HG03064 (cell line): Measurements from ENCODE around the gene CLEC1A.
"Not testable (repeated sequence)": the region's sequence is repeated elsewhere in the genome, so short reads cannot be mapped to it uniquely, and the experiment has no call there.

Experiments
- ATAC-seq: cut with Tn5 transposase; IDR thresholded peaks from one replicate; pipeline ENCODE4 v1.9.1; 2021; ENCODE audit warnings: low read depth; ENCODE audit not compliant: unreplicated experiment

Gene CLEC1A

DNA sequence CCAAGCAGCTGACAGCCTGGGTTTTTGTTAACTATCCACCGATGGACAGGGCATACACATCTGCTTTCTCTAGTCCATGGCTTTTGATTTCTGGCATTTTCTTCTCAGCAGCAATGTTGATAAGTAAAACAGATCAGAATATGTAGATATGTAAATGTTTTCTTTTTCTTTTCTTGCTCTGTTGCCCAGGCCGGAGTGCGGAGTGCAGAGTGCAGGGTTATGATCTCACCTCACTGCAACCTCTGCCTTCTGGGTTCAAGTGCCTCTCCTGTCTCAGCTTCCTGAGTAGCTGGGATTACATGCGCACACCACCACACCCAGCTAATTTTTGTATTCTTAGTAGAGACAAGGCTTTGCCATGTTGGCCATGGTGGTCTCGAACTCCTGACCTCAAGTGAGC lies 40.4 kb downstream of the CLEC1A start:
- ATAC-seq = no peak

- no peak for ATAC-seq
Measured at GRCh38 chr12:10052193-10052913, 46.4 kb downstream of the CLEC1A start.

GRCh38 chr12:10048526-10048925 lies 50.3 kb downstream of the CLEC1A start:
- no peak for ATAC-seq

DNA sequence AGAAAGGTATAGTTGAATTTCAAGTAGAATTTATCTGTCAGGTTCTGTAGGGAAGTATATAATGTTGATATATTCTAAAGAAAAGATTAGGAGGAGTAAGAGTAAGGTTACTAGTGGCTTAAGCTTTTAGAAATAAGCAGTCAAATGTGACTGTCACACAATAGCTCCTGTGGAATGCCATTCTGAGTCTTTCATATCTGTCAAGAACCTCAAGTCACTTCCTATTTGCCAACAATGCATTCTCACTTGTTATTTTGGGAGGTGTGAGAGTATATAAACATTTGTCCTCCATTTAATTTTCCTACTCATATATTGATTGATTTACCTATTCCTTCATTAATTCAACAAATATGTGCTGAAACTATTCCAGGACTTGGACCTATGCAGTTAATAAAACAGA lies 56.6 kb downstream of the CLEC1A start:
- ATAC-seq = no peak

DNA sequence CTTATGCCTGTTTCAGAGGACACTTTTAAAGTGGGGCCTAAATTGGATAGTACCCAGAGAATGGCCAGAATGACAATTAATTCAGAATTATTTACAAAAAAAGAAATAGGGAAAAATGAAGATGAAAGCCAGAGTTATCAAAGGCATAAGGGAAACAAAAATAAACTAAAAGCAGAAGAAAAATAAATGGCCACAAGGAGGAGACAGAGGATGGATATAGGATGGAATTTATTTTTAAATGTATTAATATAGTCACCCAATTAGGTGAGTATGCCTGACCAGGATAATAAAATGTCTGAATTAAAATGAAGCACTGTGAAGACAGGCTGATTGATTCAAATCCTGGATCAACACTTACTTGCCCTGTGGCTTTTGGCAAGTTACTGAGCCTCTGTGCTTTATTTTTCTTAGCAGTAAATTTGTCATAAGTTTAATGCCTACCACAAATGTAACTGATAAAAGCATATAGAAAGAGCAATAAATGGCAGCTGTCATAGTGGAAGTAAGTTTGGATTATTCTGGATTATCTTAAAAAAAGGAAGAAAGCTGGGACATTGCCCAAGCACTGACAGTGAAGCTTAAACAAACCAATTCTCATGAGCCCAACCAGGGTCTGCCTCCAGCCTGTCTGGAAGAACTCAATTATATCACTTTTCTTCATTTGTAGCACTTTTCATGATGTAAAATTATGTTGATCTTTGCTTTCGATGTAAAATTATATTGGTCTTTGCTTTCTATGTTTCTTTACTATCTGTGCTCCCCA lies 64.8 kb downstream of the CLEC1A start:
- no peak for ATAC-seq

DNA sequence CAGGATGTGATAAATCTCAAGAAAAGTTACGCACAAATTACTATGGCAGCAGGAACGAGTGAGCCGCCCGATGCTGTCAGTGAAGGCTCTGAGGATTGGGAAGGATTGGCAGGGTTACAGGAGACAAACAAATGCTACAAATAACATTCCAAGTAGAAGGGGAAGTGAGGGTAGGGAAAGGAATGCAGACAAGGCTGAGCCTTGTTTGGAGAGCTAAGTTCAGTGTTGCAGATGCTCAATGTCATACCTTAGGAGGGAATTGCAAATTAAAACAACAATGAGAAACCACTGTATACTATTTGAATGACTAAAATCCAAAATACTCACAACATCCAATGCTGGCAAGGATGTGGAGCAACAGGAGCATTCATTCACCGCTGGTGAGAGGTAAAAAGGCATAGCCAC lies 67.0 kb downstream of the CLEC1A start:
- ATAC-seq = no peak

DNA sequence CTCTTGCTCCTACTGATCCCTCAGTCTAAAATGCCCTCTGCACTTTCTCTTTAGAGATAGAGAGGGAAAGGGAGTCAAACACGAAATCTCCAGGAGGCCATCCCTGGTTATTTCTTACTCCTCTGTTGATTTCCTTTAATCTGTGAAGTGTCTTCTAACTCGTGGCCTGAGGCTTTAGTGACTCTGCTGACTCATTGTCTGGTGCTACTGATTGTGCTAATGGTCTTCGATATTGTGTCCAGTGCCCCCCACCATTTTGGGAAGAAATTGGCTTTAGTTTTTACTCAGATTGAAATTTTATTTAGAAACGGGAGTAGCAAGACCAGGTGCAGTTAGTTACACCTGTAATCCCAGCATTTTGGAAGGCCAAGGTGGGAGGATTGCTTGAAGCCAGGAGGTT lies 67.5 kb downstream of the CLEC1A start:
- ATAC-seq = no peak

- no peak for ATAC-seq
Measured at GRCh38 chr12:10030446-10030845, 68.3 kb downstream of the CLEC1A start, which contains the start of gene CLEC9A. Gene CLEC9A (plus strand): TSS chr12:10030682. CDS start chr12:10052688, 22,006 bp downstream.

DNA sequence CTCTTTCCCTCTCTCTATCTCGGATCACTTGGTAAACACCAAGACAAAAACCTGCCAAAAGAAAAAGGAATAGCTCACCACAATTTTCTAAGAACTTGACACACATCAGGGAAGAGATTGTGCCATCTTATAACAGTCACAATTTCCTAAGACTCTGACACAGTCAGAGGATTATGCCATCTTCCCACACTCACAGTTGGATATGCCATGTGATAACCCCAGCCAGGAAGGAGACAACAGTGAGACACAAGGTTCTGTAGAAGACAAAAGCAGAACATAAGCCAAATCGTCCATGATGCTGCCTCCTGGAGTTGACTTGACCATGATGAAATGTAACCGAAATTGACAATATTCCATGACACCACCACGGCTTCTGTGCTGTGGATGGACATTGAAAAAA lies 71.1 kb downstream of the CLEC1A start:
- no peak for ATAC-seq

DNA sequence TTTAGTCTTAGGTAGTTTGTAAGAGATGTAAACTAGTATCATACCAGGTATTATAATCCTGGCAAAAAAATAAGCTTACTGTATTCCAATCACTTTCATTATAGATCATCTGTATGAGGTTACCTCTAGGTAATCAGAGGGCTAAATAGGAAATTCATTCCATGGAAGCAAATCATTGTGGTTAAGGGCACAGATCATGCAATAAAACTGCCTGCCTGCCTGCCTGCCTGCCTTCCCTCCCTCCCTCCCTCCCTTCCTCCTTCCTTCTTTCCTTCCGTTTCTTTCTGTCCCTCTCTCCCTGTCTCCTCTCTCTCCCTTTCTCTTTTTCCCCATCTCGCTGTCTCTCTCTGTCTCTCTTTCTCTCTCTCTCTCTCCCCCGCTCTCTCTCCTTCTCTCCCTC lies 71.5 kb downstream of the CLEC1A start:
- ATAC-seq = no peak

- ATAC-seq = not testable (repeated sequence)
Measured at GRCh38 chr12:10026666-10027065, 72.1 kb downstream of the CLEC1A start.

- no peak for ATAC-seq
Measured at GRCh38 chr12:10025236-10025635, 73.5 kb downstream of the CLEC1A start.

- no peak for ATAC-seq
Measured at GRCh38 chr12:10021342-10021741, 77.4 kb downstream of the CLEC1A start.
